ENCODE measurements around the gene TXNL1. TPM values are rescaled to one million over a fixed set of nuclear protein-coding genes. Genes with fewer than 3 reads are reported as not detected.

TXNL1 gene
- total and polyA plus RNA-seq, 2 of the 8 experiments (the other 6 are each of a cell fraction or from before 2014, with no cell fraction given): 35.1 to 85.8 TPM

- no peak for TF ChIP-seq CHD7 (IDR thresholded peaks at IDR 0.05; ENCODE audit: insufficient replicate concordance, low read length)
- TF ChIP-seq CHD1 (IDR thresholded peaks at IDR 0.05; ENCODE audit: low read depth, low read length): no peak
- TF ChIP-seq SP4 (IDR thresholded peaks at IDR 0.05; ENCODE audit: low read length): no peak
- TF ChIP-seq USF2 (IDR thresholded peaks at IDR 0.05; ENCODE audit: low read length): no peak
- TF ChIP-seq PHF8 (conservative IDR thresholded peaks at IDR 0.05; ENCODE audit: low read depth, low read length): no peak
- no peak for TF ChIP-seq SUZ12 (IDR thresholded peaks at IDR 0.05; ENCODE audit: low read length)
Observed at GRCh38 chr18:56576826-56577573, 61.4 kb downstream of the TXNL1 start (continued).

Data from H1 (cell line).